OCI-LY3 (cell line): Measurements from ENCODE around the gene SDK2.

Experiments
- EZH2phosphoT487 ChIP-seq: fragments of 200-600 bp; shearing (Covaris generic); IDR thresholded peaks from 2 replicates; pipeline ENCODE4 v1.6.1; 2018; ENCODE audit warnings: antibody characterized with exemption, mixed run types, low read depth
- TF ChIP-seq, protein P1 (sequence below): fragments of 200-600, 300-600 bp; sonication (generic); IDR thresholded peaks from 2 replicates; pipeline ENCODE4 v1.5.1; 2014; ENCODE audit warnings: antibody characterized with exemption, low read length, low read depth

DNA sequence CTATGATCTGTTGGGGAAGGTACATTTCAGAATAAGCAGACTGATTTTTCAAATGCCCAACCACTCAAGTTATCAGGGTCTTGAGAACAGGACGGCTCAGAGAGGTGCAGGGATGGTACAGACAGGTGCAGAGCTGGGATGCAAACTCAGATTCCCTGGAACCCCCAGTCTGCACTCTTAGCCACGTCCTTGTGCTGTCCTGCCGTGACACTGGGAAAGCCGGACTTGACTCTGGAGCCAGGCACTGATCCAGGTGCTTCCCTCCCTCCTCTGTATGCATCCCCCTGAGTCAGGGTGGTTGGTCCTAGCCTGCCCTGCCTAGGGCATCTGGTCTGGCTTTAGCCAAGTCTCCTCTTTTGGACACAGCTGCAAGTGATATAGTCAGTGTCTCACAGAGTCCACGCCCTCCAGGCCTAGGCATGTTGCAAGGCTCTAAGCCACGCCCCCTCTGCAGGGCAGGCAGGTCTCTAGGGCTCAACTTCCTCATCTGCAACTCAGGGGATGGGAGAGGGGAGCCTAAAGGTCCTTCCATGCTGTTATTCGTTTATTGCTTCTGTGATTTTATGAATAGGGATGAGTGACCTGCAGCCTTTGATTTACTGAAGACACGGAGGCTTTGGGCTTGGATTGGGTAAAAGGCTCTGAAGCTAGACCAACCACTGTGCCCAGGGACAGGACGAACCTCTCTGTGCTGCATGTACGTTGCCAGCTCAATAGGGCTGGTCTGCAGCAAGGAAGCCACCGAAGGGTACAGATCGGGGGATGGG, 97.3 kb downstream of the SDK2 start:
- TF ChIP-seq, protein P1, sequence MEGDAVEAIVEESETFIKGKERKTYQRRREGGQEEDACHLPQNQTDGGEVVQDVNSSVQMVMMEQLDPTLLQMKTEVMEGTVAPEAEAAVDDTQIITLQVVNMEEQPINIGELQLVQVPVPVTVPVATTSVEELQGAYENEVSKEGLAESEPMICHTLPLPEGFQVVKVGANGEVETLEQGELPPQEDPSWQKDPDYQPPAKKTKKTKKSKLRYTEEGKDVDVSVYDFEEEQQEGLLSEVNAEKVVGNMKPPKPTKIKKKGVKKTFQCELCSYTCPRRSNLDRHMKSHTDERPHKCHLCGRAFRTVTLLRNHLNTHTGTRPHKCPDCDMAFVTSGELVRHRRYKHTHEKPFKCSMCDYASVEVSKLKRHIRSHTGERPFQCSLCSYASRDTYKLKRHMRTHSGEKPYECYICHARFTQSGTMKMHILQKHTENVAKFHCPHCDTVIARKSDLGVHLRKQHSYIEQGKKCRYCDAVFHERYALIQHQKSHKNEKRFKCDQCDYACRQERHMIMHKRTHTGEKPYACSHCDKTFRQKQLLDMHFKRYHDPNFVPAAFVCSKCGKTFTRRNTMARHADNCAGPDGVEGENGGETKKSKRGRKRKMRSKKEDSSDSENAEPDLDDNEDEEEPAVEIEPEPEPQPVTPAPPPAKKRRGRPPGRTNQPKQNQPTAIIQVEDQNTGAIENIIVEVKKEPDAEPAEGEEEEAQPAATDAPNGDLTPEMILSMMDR: no peak
- no peak for TF ChIP-seq EZH2phosphoT487
